Pancreas (tissue), 10 donors: ENCODE results near the gene KCNN3. TPM values are rescaled to one million over a fixed set of nuclear protein-coding genes. Genes with fewer than 3 reads are reported as not detected.
A peak's percentile ranks its signal among the peaks of the same experiment; 100 is the strongest.

Experiments
- ATAC-seq, 4 donors: fragments of 200-7000 bp; cut with Tn5 transposase; one replicate each; pipeline versions ENCODE4 v1.8.0 to v1.9.1; 2020; ENCODE audit warnings: mild to moderate bottlenecking in 4 of 4, moderate library complexity in 4 of 4
- DNase-seq, 6 donors: peaks; one replicate each; pipeline ENCODE4 v3.0.0-alpha.2; 2020
- FAIRE-seq: peaks from 2 replicates; lab custom pipeline; 2012; peaks lifted over from hg19 to GRCh38; lab: Jason Lieb, UNC
- H3K27ac ChIP-seq, 4 donors: fragments of 200-600 bp; sonication (generic); 1 replicate in 3 of 4; 2 replicates in 1 of 4; pipeline versions ENCODE4 v1.5.0 to v1.8.0; 2020
- H3K27me3 ChIP-seq, 4 donors: fragments of 200-600 bp; one replicate each; pipeline ENCODE4 v1.8.0; 2021
- H3K36me3 ChIP-seq, 3 donors: fragments of 200-600 bp; sonication (generic) in 1 of 3; one replicate each; pipeline versions ENCODE4 v1.5.0 to v1.8.0; 2020 to 2021
- H3K4me1 ChIP-seq, 3 donors: fragments of 200-600 bp; one replicate each; pipeline ENCODE4 v1.8.0; 2021
- H3K4me3 ChIP-seq, 4 donors: fragments of 200-600 bp; sonication (generic) in 2 of 4; one replicate each; pipeline versions ENCODE4 v1.5.0 to v1.8.0; 2020 to 2021
- H3K9me3 ChIP-seq, 4 donors: fragments of 200-600 bp; one replicate each; pipeline ENCODE4 v1.8.0; 2021
- CTCF ChIP-seq, 4 donors: fragments of 200-600 bp; sonication (generic) in 3 of 4; IDR thresholded peaks; one replicate each; pipeline versions ENCODE4 v1.5.0 to v1.8.0; 2021; ENCODE audit warnings: antibody characterized with exemption in 4 of 4
- WGBS, 2 donors: extraction: QIAGEN DNeasy Blood & Tissue Kit; methylation state at CpG; one replicate each; pipeline ENCODE4 v1.1.7; 2013; 5-methylcytosine and 5-hydroxymethylcytosine counted together
- intact Hi-C, 3 donors: fragments of 100-400 bp; cut with DNase I; formaldehyde crosslinking; loops; one replicate each; pipeline versions ENCODE4 v1.11.1 to v1.14.2; 2022
- polyA plus RNA-seq, 2 donors: library from polyadenylated mRNA; stranded (reverse); fragments of 200-250 nt; gene quantifications; one replicate each; pipeline ENCODE4 v1.2.3, GENCODE V29; 2013
- total RNA-seq, 6 donors: library from RNA; stranded (reverse); fragmentation: NEBNext Ultra II Directional in 4 of 6; extraction: Animal tissue kit (Norgen Biotek cat#: 25700) in 4 of 6; gene quantifications; one replicate each; pipeline versions ENCODE4 v1.2.1 to v1.2.4, GENCODE V29; 2021 to 2023
- donor health status: healthy with polysubstance abuse.
- donor health status: DM: no; HTN: no; CAD: no; lungs with moderate emphysema.
- donor health status: DM: no; HTN: no; CAD: no.
- donor health status: control.
- donor health status: control.
- donor health status: Bipolar disorder and iron deficiency.
- donor health status: DM: yes; HTN: yes; CAD: no.
- donor health status: DM: no; HTN: no; CAD: no.
- donor health status: DM: no; HTN: no; CAD: no.
- donor health status: DM: yes; HTN: yes; CAD: no.

Gene KCNN3
- total and polyA plus RNA-seq, 8 donors: 0.11 to 1.0 (median 0.33) TPM

- WGBS, 2 donors: 89 to 95% methylated on average over 3 of the region's 3 CpGs
- no peak overlapping the region for H3K4me3 ChIP-seq
- TF ChIP-seq CTCF (IDR thresholded peaks at IDR 0.05): no peak
These were observed 17.2 kb downstream of the KCNN3 start for GRCh38 chr1:154852845-154853244.

DNA sequence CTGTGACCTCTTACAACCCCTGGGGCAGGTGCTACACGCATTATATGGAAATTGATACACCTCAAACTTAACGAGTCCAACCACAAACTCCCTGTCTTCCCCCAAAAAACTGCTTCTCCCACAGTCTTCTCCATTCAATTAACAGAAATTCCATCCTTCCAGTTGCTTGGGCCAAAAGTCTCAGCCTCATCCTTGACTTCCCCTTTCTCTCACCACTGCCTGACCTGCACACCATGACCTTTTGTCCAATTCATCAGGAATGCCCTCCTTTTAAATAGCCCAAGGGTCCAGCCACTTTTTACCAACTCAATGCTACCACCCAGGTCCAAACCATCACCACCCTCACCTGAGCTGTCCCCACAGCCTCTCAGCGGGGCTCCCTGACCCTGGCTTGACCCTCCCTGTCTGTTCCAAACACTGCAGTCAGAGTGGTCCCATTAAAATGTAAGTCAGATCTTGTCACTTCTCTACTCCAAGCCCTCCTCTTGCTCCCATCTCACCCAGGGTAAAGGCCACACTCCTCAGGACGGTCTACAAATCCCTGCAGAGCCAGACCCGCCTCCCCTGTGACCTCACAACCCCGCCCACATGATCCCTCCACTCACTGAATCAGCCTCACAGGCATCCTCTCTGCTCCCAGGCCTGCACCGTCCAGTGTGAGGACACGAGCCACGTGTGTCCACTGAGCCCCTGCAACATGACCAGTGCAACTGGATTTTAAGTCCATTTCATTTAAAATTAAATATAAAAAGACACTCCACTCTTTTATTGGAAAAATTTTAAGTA is 18.5 kb downstream of the KCNN3 start:
- ATAC-seq: no peak

More at GRCh38 chr1:154852845-154853244, 17.2 kb downstream of the KCNN3 start:
- Histone ChIP-seq H3K27ac (no peak overlapping the region), H3K27me3 (no peaks in the 10 kb centered on the region), H3K4me1 (no peaks in the 10 kb centered on the region), H3K9me3 (no peaks in the 10 kb centered on the region), H3K36me3 (no peaks in the 10 kb centered on the region)
- DNase-seq: no peak
- no peak for ATAC-seq
- intact Hi-C loops: no loop called here
- FAIRE-seq: no peak

GRCh38 chr1:154849645-154850131 is 20.4 kb downstream of the KCNN3 start:
- intact Hi-C loops: no loop called here
- WGBS, 2 donors: 88 to 91% methylated on average over 6 of the region's 6 CpGs
- Histone ChIP-seq H3K9me3 (no peaks in the 10 kb centered on the region), H3K27ac (no peak overlapping the region), H3K36me3 (no peaks in the 10 kb centered on the region), H3K4me3 (no peak overlapping the region), H3K4me1 (no peaks in the 10 kb centered on the region), H3K27me3 (no peaks in the 10 kb centered on the region)
- no peak for DNase-seq
- no peak for TF ChIP-seq CTCF (IDR thresholded peaks at IDR 0.05)
- no peak for FAIRE-seq
- no peak for ATAC-seq

More for the DNA sequence above, 18.5 kb downstream of the KCNN3 start:
- intact Hi-C loops: no loop called here
- 69 to 70% methylated on average over 9 of the region's 9 CpGs for WGBS, 2 donors
- H3K4me3 ChIP-seq: no peak overlapping the region
- H3K4me1 ChIP-seq: no peaks in the 10 kb centered on the region
- TF ChIP-seq CTCF (IDR thresholded peaks at IDR 0.05): no peak
- H3K27ac ChIP-seq: no peak overlapping the region
- no peaks in the 10 kb centered on the region for H3K36me3 ChIP-seq
- no peaks in the 10 kb centered on the region for H3K27me3 ChIP-seq
- DNase-seq (no peak), FAIRE-seq (no peak)
- no peaks in the 10 kb centered on the region for H3K9me3 ChIP-seq

DNA sequence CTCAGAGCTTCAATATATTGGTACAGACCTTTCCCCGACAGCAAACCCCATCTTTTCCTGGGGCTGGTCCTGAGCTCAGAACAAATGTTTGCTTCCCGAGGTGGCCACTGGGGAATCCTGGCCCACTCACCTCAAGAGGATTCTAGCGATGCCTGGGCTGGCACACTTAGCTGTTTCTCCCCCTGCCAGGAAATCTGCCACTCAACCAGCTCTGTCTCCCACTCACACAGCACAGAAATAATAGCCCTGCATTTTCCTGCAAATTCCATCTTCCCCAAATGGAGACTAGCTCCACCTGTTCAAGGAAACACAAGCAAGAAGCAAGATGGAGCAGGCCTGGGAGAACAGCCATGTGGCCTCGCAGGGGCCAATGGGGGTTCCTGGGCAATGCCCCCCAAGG is 21.1 kb downstream of the KCNN3 start:
- ATAC-seq (no peak), FAIRE-seq (no peak), DNase-seq (no peak)
- no peak overlapping the region for H3K27ac ChIP-seq
- H3K9me3 ChIP-seq: no peaks in the 10 kb centered on the region
- intact Hi-C loops: no loop called here
- WGBS, 2 donors: 69 to 74% methylated on average over 4 of the region's 4 CpGs
- no peaks in the 10 kb centered on the region for H3K36me3 ChIP-seq
- no peaks in the 10 kb centered on the region for H3K4me1 ChIP-seq
- no peak overlapping the region for H3K4me3 ChIP-seq
- no peak for TF ChIP-seq CTCF (IDR thresholded peaks at IDR 0.05)
- H3K27me3 ChIP-seq: no peaks in the 10 kb centered on the region

GRCh38 chr1:154847891-154848290 is 22.2 kb downstream of the KCNN3 start:
- intact Hi-C loops: no loop called here
- Histone ChIP-seq H3K36me3 (no peaks in the 10 kb centered on the region), H3K9me3 (no peaks in the 10 kb centered on the region), H3K4me3 (no peak overlapping the region), H3K27ac (no peak overlapping the region), H3K27me3 (no peaks in the 10 kb centered on the region), H3K4me1 (no peaks in the 10 kb centered on the region)
- no peak for TF ChIP-seq CTCF (IDR thresholded peaks at IDR 0.05)
- peak in 2 of 6 donors; percentile 20 to 56 for DNase-seq
- ATAC-seq: no peak
- 50 to 54% methylated on average over 13 of the region's 13 CpGs for WGBS, 2 donors
- no peak for FAIRE-seq
